Stimulated activated CD4-positive, alpha-beta T cell treated with anti-CD3 and anti-CD28 coated beads, Interleukin-2, amount 100 ng/mL, for 4 hours (primary cell): ENCODE measurements around the gene SHC3.

Source experiments
- DNase-seq: peaks from one replicate; pipeline ENCODE4 v3.0.0-alpha.2; 2020; ENCODE audit warnings: low read depth

SHC3 gene

GRCh38 chr9:89000371-89000781 lies 178.2 kb downstream of the SHC3 start:
- no peak for DNase-seq

GRCh38 chr9:88998911-88999310 lies 179.7 kb downstream of the SHC3 start:
- no peak for DNase-seq

- DNase-seq: no peak
Observed at GRCh38 chr9:88998503-88998902, 180.1 kb downstream of the SHC3 start.

DNA sequence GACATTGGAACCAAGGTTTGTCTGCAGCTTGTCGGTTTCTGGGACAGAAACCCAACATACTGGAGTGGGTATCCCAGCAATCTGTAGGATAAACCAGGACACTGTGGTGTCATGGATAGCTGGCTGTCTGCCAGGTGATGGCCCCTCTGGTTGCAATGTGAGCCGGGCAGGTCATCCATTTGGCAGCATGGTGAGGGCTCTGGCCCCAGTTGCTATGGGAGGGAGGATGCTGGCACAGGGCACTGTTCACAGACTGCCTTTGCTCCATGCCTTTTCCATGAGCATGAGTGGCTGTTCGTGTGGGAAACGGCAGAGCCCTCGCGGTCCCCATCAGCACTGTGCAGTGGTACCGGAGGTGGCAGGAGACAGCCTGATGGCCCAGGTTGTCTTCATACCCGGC lies 181.0 kb downstream of the SHC3 start:
- DNase-seq: no peak

- no peak for DNase-seq
Observed at GRCh38 chr9:88996921-88997235, 181.7 kb downstream of the SHC3 start.

DNA sequence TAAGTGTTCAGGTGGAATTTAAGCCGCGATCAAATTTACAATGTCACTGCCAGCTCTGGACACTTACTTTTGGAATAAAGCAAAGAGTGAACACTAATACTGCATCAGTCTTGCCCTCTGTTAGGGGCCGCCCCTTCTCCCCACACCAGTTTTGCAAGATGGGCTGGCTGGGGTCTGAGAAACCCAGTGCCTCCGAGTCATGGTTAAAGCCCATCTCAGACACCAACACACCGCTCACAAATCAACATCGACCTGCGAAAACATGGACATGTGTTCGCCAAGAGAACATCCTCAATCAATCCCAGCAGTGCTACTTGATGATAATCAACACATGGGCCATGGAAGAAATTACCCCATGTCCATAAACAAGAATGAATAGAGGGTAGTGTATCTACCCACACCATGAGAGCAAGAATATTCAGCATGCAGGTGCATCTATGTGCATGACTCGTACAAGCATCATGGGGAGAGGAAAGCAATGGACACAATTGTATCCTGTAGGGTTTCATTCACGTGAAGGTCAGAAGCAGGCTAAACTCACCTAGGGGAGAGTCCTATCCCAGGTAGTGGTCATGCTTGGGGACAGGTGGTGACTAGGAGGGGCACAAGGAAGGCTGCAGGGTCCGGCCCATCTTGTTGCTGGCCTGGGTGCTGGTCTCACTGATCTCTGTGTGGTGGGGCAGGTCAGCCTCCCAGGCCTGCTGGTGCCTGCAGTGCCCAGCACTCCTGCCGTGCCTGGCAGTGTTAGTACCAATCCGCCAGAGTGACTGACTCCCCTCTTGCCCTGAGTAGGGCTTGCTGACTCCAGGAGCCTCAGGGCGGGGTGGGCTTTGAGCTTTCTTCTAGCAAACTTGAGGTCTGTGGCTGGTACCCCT lies 182.3 kb downstream of the SHC3 start:
- no peak for DNase-seq

- DNase-seq: no peak
Observed at GRCh38 chr9:88995627-88996026, 183.0 kb downstream of the SHC3 start.

GRCh38 chr9:88995200-88995577 lies 183.4 kb downstream of the SHC3 start:
- DNase-seq: no peak

GRCh38 chr9:88994469-88995199 lies 184.0 kb downstream of the SHC3 start:
- no peak for DNase-seq

DNA sequence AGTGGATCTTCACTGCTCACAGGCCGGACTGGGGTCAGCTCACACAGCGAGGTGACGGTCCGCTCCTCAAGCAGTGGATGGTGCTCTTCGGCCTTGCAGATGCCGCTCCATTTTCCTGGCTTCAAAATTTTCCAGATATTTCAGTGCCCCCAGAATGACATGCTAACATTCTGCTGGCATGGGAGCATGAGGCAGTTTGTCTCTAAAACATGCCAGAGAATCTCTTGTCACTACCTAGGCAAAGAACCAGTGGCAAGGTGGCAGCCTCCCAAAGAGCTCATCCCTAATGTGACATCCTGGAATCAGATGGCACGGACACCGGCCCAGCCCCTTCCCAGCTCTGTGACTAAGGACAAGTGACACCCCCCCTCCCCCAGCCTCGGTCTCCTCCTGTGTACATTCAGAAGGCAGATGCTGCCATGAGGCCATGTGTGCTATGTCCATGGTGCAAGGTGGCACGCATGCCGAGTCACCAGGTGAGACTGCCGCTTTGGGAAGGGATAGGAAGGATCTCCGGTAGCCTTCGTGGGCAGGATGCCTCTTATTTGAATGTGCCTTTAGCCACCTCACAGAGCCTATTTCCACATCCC lies 184.7 kb downstream of the SHC3 start:
- DNase-seq: no peak

DNA sequence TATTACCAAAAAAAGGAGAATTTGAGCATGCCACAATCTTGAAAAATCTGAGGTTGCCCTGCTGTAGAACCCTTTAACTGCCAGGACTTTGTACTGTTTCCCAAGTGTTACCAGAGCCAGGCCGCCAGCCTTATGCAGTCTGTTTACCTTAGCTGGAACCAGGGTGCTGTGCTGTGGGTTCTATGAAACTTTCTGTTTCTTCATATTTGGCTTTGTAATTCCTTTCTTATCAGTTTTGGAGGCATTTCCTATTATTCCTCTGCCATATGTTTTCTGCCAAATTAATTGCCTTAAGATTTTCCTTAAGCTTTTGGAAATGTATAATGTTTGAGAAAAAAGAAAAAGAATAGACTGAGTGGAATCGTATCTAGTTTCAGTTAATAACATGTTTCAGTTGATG lies 185.3 kb downstream of the SHC3 start:
- no peak for DNase-seq

- DNase-seq: no peak
Observed at GRCh38 chr9:88992556-88992955, 186.1 kb downstream of the SHC3 start.

DNA sequence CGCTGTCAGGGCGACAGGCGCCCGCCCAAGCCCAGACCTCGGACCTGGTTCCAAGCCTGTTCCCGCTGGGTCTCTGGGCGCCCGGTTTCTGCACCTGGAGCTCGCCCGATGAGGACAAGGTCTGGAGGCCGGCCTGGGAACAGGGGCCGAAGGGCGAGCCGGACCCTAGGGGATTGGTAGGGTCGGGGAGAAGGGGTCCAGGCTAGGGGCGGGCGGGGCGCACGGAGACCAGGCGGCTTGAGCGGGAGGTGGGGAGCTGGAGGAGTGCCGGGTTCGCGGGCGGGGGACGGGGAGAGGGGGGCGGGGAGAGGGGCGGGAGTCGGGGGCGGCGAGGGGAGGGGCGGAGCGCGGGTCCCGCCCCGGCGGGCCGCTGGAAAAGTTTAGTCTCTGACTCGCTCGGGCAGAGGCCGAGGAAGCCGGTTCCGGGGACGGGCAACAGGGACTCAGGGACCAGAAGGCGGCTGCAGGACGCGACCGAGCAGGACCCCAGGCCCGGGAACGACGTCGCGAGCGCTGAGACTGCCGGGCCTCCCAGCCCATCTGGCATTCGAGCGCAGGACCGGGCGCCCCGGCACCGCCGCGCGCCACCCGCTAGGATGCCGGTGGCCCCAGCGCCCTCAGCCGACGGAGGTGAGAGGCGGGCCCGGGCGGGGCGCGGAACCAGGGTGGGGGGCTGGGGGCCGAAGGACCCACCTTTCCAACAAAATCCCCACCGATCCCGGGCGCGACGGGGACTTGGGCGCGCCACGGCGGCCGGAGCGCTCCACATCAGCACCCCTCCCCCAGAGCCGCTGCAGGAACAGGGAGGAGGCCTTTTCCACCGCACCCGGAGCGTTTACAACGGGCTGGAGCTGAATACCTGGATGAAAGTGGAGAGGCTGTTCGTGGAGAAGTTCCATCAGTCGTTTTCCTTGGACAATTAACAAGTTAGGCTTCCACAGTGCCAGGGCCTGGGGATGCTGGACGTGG lies 187.3 kb downstream of the SHC3 start, which contains the start of gene S1PR3:
Gene S1PR3, plus strand, starts transcription at position 403 of the 969 bp plus-strand sequence. CDS start 9,733 bp downstream, outside the sequence.
- peak; percentile 33 for DNase-seq

GRCh38 chr9:88990729-88991065 lies 187.9 kb downstream of the SHC3 start:
- no peak for DNase-seq

GRCh38 chr9:88990041-88990728 lies 188.4 kb downstream of the SHC3 start:
- no peak for DNase-seq

GRCh38 chr9:88988796-88989641 lies 189.6 kb downstream of the SHC3 start:
- DNase-seq: no peak

- DNase-seq: no peak
Observed at GRCh38 chr9:88987661-88988060, 191.0 kb downstream of the SHC3 start.

- DNase-seq: no peak
Observed at GRCh38 chr9:88986776-88987175, 191.8 kb downstream of the SHC3 start.

GRCh38 chr9:88985616-88986015 lies 193.0 kb downstream of the SHC3 start:
- DNase-seq: no peak

- no peak for DNase-seq
Observed at GRCh38 chr9:88984543-88984883, 194.1 kb downstream of the SHC3 start.
